ENCODE results near the gene ATPAF1.

Gene ATPAF1

GRCh38 chr1:46617108-46617800 is 50.9 kb downstream of the ATPAF1 start:
- DNase-seq (ENCODE audit: low read depth, low spot score) = no peak
- Histone ChIP-seq H3K27ac (ENCODE audit: low read length) (no peak overlapping the region), H3K9me3 (ENCODE audit: control insufficient read depth, insufficient read depth, low read length) (no peaks in the 10 kb centered on the region), H3K4me1 (ENCODE audit: control insufficient read depth, insufficient read depth, low read length) (peaks cover 13% of the 10 kb centered on the region), H3K27me3 (ENCODE audit: control insufficient read depth, insufficient read depth, low read length) (no peaks in the 10 kb centered on the region), H3K4me3 (ENCODE audit: low read length) (peak overlapping the region; percentile 71; the same call in 1 of the 2 replicates), H3K36me3 (ENCODE audit: control insufficient read depth, insufficient read depth, low read length) (no peaks in the 10 kb centered on the region)
- no CpG with 5 or more reads among the region's 10 CpGs for WGBS (ENCODE audit: insufficient coverage, insufficient read length)

GRCh38 chr1:46616277-46617107 is 51.7 kb downstream of the ATPAF1 start, which contains the start of gene MOB3C:
Gene MOB3C, minus strand, starts transcription at chr1:46616811. Its CDS starts 3,490 bp downstream, at chr1:46613321.
- WGBS (ENCODE audit: insufficient coverage, insufficient read length) = no CpG with 5 or more reads among the region's 62 CpGs
- no peak for DNase-seq (ENCODE audit: low read depth, low spot score)

DNA sequence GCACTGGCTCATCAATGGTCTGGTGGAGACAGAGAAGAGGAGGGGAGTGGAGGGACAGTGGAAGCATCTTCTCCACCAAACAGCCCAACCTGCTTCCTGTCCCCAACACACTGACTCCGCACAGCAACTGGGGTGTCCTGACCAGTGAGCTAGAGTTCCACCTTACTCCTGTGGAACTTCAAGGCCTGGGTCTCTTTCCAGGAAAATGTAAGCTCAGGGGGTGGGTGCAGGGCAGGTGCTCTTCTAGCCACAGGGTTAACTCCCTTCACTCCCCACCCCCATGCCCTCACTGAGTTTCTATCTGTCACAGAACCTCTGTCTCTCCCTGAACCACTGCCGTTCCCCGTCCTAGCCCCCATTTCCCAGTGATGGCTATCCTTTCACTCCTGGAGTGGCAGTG is 52.4 kb downstream of the ATPAF1 start:
- no peak for DNase-seq (ENCODE audit: low read depth, low spot score)
- H3K27ac ChIP-seq (ENCODE audit: low read length) = no peak overlapping the region
- H3K9me3 ChIP-seq (ENCODE audit: control insufficient read depth, insufficient read depth, low read length) = no peaks in the 10 kb centered on the region
- no peaks in the 10 kb centered on the region for H3K27me3 ChIP-seq (ENCODE audit: control insufficient read depth, insufficient read depth, low read length)
- no peak overlapping the region for H3K4me3 ChIP-seq (ENCODE audit: low read length)
- H3K36me3 ChIP-seq (ENCODE audit: control insufficient read depth, insufficient read depth, low read length) = no peaks in the 10 kb centered on the region
- H3K4me1 ChIP-seq (ENCODE audit: control insufficient read depth, insufficient read depth, low read length) = peaks cover 16% of the 10 kb centered on the region
- no CpG with 5 or more reads among the region's 3 CpGs for WGBS (ENCODE audit: insufficient coverage, insufficient read length)

More at GRCh38 chr1:46616277-46617107, 51.7 kb downstream of the ATPAF1 start, which contains the start of gene MOB3C:
- H3K4me1 ChIP-seq (ENCODE audit: control insufficient read depth, insufficient read depth, low read length) = peaks cover 16% of the 10 kb centered on the region
- no peaks in the 10 kb centered on the region for H3K36me3 ChIP-seq (ENCODE audit: control insufficient read depth, insufficient read depth, low read length)
- no peak within 1 kb of the TSS for H3K27ac ChIP-seq (ENCODE audit: low read length)
- H3K4me3 ChIP-seq (ENCODE audit: low read length) = peak within 1 kb of the TSS; percentile 71
- H3K9me3 ChIP-seq (ENCODE audit: control insufficient read depth, insufficient read depth, low read length) = no peaks in the 10 kb centered on the region
- H3K27me3 ChIP-seq (ENCODE audit: control insufficient read depth, insufficient read depth, low read length) = no peaks in the 10 kb centered on the region

DNA sequence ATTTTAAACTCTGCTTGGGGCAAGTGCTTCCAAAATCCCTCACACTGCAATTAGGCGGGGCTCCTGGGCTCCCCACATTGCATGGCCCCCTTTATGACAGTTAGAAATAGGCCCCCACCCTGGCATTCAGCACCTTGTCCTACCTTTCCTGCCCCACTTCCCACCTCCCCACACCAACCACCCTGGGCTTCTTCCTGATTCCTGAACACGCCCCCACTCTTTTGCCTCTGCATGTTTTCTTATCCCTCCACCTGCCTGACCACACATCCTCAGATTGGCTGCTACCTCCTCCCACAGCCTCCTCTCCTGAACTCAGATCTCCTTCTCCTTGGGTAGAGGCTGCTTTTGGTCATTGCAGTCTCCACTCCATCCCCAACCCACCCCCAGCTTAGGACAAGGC is 53.1 kb downstream of the ATPAF1 start:
- H3K4me3 ChIP-seq (ENCODE audit: low read length) = no peak overlapping the region
- no peak for DNase-seq (ENCODE audit: low read depth, low spot score)
- H3K9me3 ChIP-seq (ENCODE audit: control insufficient read depth, insufficient read depth, low read length) = no peaks in the 10 kb centered on the region
- no peaks in the 10 kb centered on the region for H3K27me3 ChIP-seq (ENCODE audit: control insufficient read depth, insufficient read depth, low read length)
- WGBS (ENCODE audit: insufficient coverage, insufficient read length) = no CpG with 5 or more reads among the region's 2 CpGs
- H3K27ac ChIP-seq (ENCODE audit: low read length) = no peak overlapping the region
- H3K4me1 ChIP-seq (ENCODE audit: control insufficient read depth, insufficient read depth, low read length) = peaks cover 16% of the 10 kb centered on the region
- no peaks in the 10 kb centered on the region for H3K36me3 ChIP-seq (ENCODE audit: control insufficient read depth, insufficient read depth, low read length)

GRCh38 chr1:46614604-46614984 is 53.6 kb downstream of the ATPAF1 start:
- no peaks in the 10 kb centered on the region for H3K9me3 ChIP-seq (ENCODE audit: control insufficient read depth, insufficient read depth, low read length)
- DNase-seq (ENCODE audit: low read depth, low spot score) = no peak
- no peak overlapping the region for H3K27ac ChIP-seq (ENCODE audit: low read length)
- H3K4me1 ChIP-seq (ENCODE audit: control insufficient read depth, insufficient read depth, low read length) = peaks cover 16% of the 10 kb centered on the region
- WGBS (ENCODE audit: insufficient coverage, insufficient read length) = no CpG with 5 or more reads among the region's 2 CpGs
- H3K27me3 ChIP-seq (ENCODE audit: control insufficient read depth, insufficient read depth, low read length) = no peaks in the 10 kb centered on the region
- no peak overlapping the region for H3K4me3 ChIP-seq (ENCODE audit: low read length)
- H3K36me3 ChIP-seq (ENCODE audit: control insufficient read depth, insufficient read depth, low read length) = no peaks in the 10 kb centered on the region

DNA sequence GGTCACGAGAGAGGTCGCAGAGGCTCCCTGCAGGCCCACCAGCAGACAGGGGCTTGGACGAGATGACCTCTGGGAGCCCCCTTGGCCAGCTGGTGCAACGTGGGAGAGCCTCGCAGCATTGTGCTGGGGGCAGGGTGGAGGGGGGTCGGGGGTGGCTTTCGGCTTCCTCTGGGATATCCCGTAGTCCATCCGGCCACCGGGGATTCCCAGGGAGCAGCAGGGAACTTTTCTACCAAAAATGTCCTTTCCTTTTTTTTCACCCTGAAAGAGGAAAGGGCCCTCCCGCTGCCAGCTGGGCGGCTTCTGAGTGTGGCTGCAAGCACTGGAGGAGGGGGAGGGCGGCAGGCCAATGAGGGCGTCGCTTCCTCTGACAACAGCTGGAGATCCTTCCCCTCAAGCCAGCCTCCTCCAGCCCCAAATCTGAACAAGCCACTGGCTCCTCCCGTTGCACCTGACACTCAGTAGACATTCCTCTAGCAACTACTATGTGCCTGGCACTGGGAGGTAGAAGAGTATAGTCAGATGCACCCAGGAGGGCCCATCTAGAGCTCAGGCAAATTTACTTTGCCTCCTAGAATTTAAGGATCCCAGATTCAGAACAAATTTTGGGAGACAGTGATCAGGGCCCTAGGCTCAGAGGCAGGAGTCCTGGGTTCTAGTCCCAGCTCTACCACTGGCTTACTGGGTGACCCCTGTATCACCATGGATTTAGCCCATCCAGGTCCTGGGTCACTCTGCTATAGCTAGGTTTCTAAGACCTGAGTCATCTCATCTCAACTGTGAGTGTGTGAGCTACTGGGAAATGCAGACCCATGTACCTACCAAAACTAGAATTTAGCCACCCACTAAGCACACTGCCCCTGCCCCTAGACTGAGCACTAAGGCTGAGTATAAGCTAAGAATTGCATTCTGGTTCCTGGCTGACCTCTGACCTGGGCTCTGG is 54.2 kb downstream of the ATPAF1 start:
- DNase-seq (ENCODE audit: low read depth, low spot score) = peak; percentile 50
- H3K27me3 ChIP-seq (ENCODE audit: control insufficient read depth, insufficient read depth, low read length) = no peaks in the 10 kb centered on the region
- no CpG with 5 or more reads among the region's 16 CpGs for WGBS (ENCODE audit: insufficient coverage, insufficient read length)
- no peaks in the 10 kb centered on the region for H3K9me3 ChIP-seq (ENCODE audit: control insufficient read depth, insufficient read depth, low read length)
- H3K4me3 ChIP-seq (ENCODE audit: low read length) = no peak overlapping the region
- no peaks in the 10 kb centered on the region for H3K36me3 ChIP-seq (ENCODE audit: control insufficient read depth, insufficient read depth, low read length)
- H3K4me1 ChIP-seq (ENCODE audit: control insufficient read depth, insufficient read depth, low read length) = peaks cover 16% of the 10 kb centered on the region
- H3K27ac ChIP-seq (ENCODE audit: low read length) = no peak overlapping the region

GRCh38 chr1:46612937-46613660 is 55.1 kb downstream of the ATPAF1 start:
- Histone ChIP-seq H3K27me3 (ENCODE audit: control insufficient read depth, insufficient read depth, low read length) (no peaks in the 10 kb centered on the region), H3K27ac (ENCODE audit: low read length) (no peak overlapping the region), H3K4me1 (ENCODE audit: control insufficient read depth, insufficient read depth, low read length) (peaks cover 16% of the 10 kb centered on the region), H3K36me3 (ENCODE audit: control insufficient read depth, insufficient read depth, low read length) (peaks cover 2% of the 10 kb centered on the region), H3K4me3 (ENCODE audit: low read length) (no peak overlapping the region; the same call in 1 of the 2 replicates), H3K9me3 (ENCODE audit: control insufficient read depth, insufficient read depth, low read length) (no peaks in the 10 kb centered on the region)
- DNase-seq (ENCODE audit: low read depth, low spot score) = no peak
- WGBS (ENCODE audit: insufficient coverage, insufficient read length) = no CpG with 5 or more reads among the region's 38 CpGs

DNA sequence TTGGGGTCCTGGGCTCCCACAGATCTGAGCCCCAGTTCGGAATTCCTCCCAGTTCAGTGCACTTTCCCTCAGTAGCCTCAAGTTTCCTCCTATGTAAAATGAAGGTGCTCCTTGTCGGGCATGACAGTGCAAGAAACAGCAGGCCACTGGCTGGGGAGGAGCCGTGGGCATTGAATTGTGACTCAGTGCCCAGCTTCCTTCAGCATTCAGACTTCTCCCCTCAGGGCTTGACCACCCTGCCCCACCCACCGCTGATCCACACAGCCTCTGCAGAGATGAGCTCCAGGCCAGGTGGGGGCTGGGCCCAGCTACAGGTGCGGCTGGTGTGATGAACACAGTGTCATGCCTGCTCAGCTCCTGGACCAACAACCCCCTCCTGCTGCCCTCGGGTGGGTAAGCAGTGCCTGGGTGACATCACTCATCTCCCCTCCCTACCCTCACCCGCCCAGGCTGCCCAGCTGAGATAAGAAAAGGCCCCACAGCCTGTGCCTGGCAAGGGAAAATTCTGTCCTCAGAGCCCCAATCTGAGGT is 56.4 kb downstream of the ATPAF1 start:
- DNase-seq (ENCODE audit: low read depth, low spot score) = no peak
- Histone ChIP-seq H3K4me3 (ENCODE audit: low read length) (no peak overlapping the region), H3K36me3 (ENCODE audit: control insufficient read depth, insufficient read depth, low read length) (peaks cover 2% of the 10 kb centered on the region)

DNA sequence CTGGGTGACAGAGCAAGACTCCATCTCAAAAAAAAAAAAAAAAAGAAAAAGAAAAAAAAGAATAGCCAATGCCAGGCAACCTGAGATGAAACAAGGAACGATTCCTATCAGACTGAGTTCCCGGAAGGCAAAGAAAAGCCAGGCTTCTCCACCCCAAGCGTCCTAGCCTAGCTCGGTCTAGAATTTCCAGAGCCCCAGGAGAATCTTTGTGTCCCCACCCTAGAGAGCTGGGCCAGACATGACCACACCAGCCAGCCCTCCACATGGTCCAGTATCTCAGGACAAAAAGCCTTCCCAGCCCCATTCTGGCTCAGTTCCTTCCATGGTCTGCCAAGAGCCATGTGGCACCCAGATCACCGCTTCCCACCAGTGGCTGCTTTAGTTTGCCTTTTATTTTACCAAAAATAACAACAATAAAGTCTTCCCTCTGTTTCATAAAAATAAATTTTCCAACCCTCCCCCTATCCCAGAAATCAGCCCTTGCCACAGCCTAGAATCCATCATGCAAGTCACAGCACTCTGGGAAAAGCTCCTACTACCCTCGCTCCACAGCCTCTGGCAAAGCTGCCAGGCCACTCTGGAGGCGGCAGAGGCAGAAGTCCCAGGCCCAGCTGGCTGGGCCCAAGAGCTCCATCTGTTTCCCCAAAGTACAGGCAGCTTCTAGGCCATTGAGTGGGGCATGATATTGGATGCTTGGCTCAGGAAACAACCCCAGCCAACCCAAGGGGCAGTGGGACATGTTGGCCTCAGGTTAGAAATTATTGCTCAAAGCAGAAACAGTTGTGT is 60.6 kb downstream of the ATPAF1 start:
- WGBS (ENCODE audit: insufficient coverage, insufficient read length) = no CpG with 5 or more reads among the region's 7 CpGs
- H3K4me1 ChIP-seq (ENCODE audit: control insufficient read depth, insufficient read depth, low read length) = peaks cover 3% of the 10 kb centered on the region; the same call in 1 of the 2 replicates
- H3K4me3 ChIP-seq (ENCODE audit: low read length) = no peak overlapping the region
- H3K27me3 ChIP-seq (ENCODE audit: control insufficient read depth, insufficient read depth, low read length) = no peaks in the 10 kb centered on the region
- peaks cover 2% of the 10 kb centered on the region for H3K36me3 ChIP-seq (ENCODE audit: control insufficient read depth, insufficient read depth, low read length)
- H3K27ac ChIP-seq (ENCODE audit: low read length) = no peak overlapping the region
- no peaks in the 10 kb centered on the region for H3K9me3 ChIP-seq (ENCODE audit: control insufficient read depth, insufficient read depth, low read length)
- no peak for DNase-seq (ENCODE audit: low read depth, low spot score)

More for the DNA sequence above, 56.4 kb downstream of the ATPAF1 start:
- H3K27ac ChIP-seq (ENCODE audit: low read length) = no peak overlapping the region
- no CpG with 5 or more reads among the region's 7 CpGs for WGBS (ENCODE audit: insufficient coverage, insufficient read length)
- no peaks in the 10 kb centered on the region for H3K27me3 ChIP-seq (ENCODE audit: control insufficient read depth, insufficient read depth, low read length)
- H3K9me3 ChIP-seq (ENCODE audit: control insufficient read depth, insufficient read depth, low read length) = no peaks in the 10 kb centered on the region
- peaks cover 15% of the 10 kb centered on the region for H3K4me1 ChIP-seq (ENCODE audit: control insufficient read depth, insufficient read depth, low read length)

Measured in iPS DF 6.9 (cell line).